ENCODE data around the gene SLC10A2. TPM values are rescaled to one million over a fixed set of nuclear protein-coding genes. Genes with fewer than 3 reads are reported as not detected.

The SLC10A2 gene
- total RNA-seq, 4 donors from 2014 or later: 0.13 to 0.16 TPM; not detected in 2

DNA sequence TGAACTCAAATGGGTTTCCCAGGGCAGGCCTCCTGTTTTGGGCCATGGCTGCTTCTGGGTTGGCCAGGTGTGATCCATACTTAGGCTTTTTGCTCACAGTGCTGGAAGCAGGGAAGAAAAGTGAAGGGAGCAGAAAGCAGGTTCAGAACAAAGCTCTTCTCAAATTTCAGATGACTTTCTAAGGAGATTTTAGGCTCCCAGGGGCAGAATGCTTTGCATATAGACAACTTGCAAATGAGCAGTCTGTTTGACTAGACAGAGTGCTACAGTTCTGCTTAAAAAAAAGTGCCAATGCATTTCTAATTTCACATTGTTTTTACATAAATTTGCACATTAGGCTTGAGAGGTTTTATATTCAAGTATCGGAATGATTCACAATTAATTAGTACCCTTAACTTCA lies 2.6 kb upstream of the SLC10A2 start:
- 95% methylated on average over 1 of the region's 1 CpG for WGBS
- no peaks in the 10 kb centered on the region for H3K36me3 ChIP-seq

DNA sequence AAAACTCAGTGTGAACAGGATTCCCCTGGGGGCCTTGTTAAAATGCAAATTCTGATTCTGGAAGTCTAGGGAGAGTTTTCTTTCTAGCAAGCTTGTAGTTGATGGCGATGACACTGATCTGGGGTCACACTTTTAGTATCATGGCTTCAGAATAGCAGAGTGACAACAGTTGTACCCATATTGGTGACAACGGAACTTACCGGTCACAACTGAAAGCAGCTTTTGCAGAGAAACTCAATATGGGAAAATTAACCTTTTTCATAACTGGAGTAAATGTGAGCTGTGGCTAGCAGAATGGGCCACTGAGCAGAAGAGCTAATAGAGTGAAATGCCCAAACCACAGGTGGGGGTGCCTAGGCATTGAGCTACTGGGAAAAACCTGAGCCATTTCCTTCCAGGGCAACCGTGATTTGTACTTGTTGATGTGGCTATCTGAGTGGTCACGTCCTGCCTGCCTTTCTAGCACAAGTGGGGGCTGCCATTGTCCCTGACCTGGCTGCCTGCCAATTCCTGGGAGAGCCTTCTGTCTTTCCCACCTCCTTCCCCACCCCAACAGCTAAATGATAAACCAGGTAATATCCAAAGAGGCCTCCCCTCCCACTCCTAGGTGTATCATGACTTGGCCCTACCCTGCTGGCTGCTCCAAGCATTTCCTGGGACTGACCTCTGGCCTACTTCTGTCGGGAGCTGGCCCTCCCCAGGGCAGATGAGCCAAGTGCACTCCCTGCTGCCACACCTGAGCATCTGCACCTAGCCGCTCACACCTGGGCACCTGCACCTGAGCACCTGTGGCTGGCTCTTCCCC lies 1.7 kb upstream of the SLC10A2 start:
- Histone ChIP-seq H3K9me3 (no peaks in the 10 kb centered on the region), H3K4me1 (no peaks in the 10 kb centered on the region), H3K36me3 (no peaks in the 10 kb centered on the region), H3K4me3 (no peak overlapping the region), H3K27ac (no peak overlapping the region), H3K27me3 (no peaks in the 10 kb centered on the region)
- WGBS: 80% methylated on average over 7 of the region's 7 CpGs
- TF ChIP-seq POLR2A (IDR thresholded peaks at IDR 0.05) (no peak), EP300 (IDR thresholded peaks at IDR 0.05) (no peak), POLR2AphosphoS5 (IDR thresholded peaks at IDR 0.05) (no peak)
- TF ChIP-seq, protein P1, sequence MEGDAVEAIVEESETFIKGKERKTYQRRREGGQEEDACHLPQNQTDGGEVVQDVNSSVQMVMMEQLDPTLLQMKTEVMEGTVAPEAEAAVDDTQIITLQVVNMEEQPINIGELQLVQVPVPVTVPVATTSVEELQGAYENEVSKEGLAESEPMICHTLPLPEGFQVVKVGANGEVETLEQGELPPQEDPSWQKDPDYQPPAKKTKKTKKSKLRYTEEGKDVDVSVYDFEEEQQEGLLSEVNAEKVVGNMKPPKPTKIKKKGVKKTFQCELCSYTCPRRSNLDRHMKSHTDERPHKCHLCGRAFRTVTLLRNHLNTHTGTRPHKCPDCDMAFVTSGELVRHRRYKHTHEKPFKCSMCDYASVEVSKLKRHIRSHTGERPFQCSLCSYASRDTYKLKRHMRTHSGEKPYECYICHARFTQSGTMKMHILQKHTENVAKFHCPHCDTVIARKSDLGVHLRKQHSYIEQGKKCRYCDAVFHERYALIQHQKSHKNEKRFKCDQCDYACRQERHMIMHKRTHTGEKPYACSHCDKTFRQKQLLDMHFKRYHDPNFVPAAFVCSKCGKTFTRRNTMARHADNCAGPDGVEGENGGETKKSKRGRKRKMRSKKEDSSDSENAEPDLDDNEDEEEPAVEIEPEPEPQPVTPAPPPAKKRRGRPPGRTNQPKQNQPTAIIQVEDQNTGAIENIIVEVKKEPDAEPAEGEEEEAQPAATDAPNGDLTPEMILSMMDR (IDR thresholded peaks at IDR 0.05): peak in 1 of 2 donors; percentile 13
- no peak for DNase-seq (ENCODE audit: low spot score in 2 of 2)

More for the DNA sequence above, 2.6 kb upstream of the SLC10A2 start:
- H3K4me1 ChIP-seq: no peaks in the 10 kb centered on the region
- DNase-seq (ENCODE audit: low spot score in 2 of 2): no peak
- no peak overlapping the region for H3K27ac ChIP-seq
- no peak overlapping the region for H3K4me3 ChIP-seq
- H3K27me3 ChIP-seq: no peaks in the 10 kb centered on the region
- H3K9me3 ChIP-seq: no peaks in the 10 kb centered on the region
- TF ChIP-seq POLR2A (IDR thresholded peaks at IDR 0.05): no peak
- no peak for TF ChIP-seq EP300 (IDR thresholded peaks at IDR 0.05)
- TF ChIP-seq, protein P1 (IDR thresholded peaks at IDR 0.05): no peak
- TF ChIP-seq POLR2AphosphoS5 (IDR thresholded peaks at IDR 0.05): no peak

DNA sequence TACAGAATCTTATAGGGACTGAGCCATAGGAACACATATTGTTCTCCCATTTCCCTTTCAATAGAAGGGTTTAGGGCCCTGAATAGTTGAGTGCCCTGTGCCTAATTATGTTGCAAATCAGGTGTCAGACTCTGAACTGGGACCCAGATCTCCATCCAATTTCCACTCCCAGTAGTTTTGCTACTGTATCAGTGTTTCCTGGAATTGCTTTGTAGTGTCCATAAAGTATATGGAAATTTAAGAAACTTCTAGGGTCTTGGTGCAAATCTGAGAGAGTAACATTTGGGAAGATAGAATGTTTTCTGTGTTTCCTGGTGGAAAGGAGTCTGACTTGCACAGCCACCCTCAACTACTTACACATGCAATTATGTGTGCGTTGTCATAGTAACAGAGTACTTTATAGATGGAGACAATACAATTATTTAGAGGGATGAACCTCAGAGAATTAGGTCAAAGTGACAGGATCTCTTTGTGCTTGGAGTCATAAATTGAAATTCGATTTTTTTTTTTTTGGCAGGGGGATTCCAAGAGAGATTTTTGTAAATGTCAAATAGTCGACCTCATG lies 646 bp upstream of the SLC10A2 start:
- H3K27me3 ChIP-seq: no peaks in the 10 kb centered on the region
- no peaks in the 10 kb centered on the region for H3K36me3 ChIP-seq
- TF ChIP-seq, protein P1 (IDR thresholded peaks at IDR 0.05): no peak
- TF ChIP-seq POLR2AphosphoS5 (IDR thresholded peaks at IDR 0.05) (no peak), EP300 (IDR thresholded peaks at IDR 0.05) (no peak), POLR2A (IDR thresholded peaks at IDR 0.05) (no peak)
- WGBS: 65% methylated on average over 3 of the region's 3 CpGs
- no peaks in the 10 kb centered on the region for H3K4me1 ChIP-seq
- no peak overlapping the region for H3K27ac ChIP-seq
- no peaks in the 10 kb centered on the region for H3K9me3 ChIP-seq
- no peak overlapping the region for H3K4me3 ChIP-seq
- DNase-seq (ENCODE audit: low spot score in 2 of 2): no peak

DNA sequence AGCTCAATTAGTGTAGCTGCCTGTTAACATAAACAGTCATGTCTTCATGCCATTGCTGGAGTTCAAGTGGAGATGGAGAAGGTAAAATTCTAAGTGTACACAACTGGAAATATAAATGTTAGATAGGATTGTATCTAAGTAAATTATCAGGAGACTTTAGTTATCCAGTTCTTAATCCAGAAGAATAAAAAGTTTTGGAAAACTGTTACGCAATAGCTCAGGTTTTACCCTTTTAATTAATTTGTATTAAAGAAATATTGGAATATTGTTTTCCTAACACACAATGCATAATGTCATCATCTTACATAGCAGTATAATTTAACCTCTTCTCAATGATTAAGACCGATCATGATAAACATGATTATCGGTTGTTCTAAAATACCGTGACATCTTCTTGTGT lies 2.8 kb downstream of the SLC10A2 start:
- no peaks in the 10 kb centered on the region for H3K36me3 ChIP-seq
- 95% methylated on average over 4 of the region's 4 CpGs for WGBS
- no peak overlapping the region for H3K27ac ChIP-seq
- no peaks in the 10 kb centered on the region for H3K27me3 ChIP-seq
- no peak for TF ChIP-seq POLR2AphosphoS5 (IDR thresholded peaks at IDR 0.05)
- TF ChIP-seq, protein P1 (IDR thresholded peaks at IDR 0.05): no peak
- TF ChIP-seq EP300 (IDR thresholded peaks at IDR 0.05): no peak
- no peak for TF ChIP-seq POLR2A (IDR thresholded peaks at IDR 0.05)
- H3K4me3 ChIP-seq: no peak overlapping the region
- no peaks in the 10 kb centered on the region for H3K4me1 ChIP-seq
- DNase-seq (ENCODE audit: low spot score in 2 of 2): no peak
- H3K9me3 ChIP-seq: no peaks in the 10 kb centered on the region

DNA sequence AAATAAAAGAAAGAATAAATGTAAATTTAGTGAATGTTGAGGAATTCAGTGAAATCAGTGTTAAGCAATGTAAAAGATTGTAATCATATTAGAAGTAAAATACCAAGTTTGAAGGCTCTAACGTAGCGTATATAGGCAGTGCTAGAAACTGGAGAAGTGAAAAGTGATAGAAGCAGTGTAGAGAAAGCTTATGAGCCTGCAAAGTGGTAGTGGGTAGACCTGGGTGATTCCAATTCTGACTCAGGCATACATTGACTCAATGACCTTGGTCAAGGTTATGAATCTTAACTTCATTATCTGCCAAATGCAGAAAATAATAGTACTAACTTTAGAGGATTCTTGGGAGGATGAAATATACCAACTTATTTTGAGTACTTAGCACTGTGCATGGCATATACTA lies 4.1 kb downstream of the SLC10A2 start:
- WGBS: 88% methylated on average over 2 of the region's 2 CpGs
- TF ChIP-seq POLR2A (IDR thresholded peaks at IDR 0.05): no peak
- no peak for TF ChIP-seq POLR2AphosphoS5 (IDR thresholded peaks at IDR 0.05)
- no peak for TF ChIP-seq EP300 (IDR thresholded peaks at IDR 0.05)
- TF ChIP-seq, protein P1 (IDR thresholded peaks at IDR 0.05): no peak

More for the DNA sequence above, 4.1 kb downstream of the SLC10A2 start:
- no peak overlapping the region for H3K4me3 ChIP-seq
- no peaks in the 10 kb centered on the region for H3K36me3 ChIP-seq
- H3K27me3 ChIP-seq: no peaks in the 10 kb centered on the region
- no peak for DNase-seq (ENCODE audit: low spot score in 2 of 2)
- H3K27ac ChIP-seq: no peak overlapping the region
- peaks cover 5% of the 10 kb centered on the region for H3K9me3 ChIP-seq
- H3K4me1 ChIP-seq: no peaks in the 10 kb centered on the region
